ENCODE results near the gene C3orf38. TPM values are rescaled to one million over a fixed set of nuclear protein-coding genes. Genes with fewer than 3 reads are reported as not detected.
A peak's percentile ranks its signal among the peaks of the same experiment; 100 is the strongest.
"Not testable (repeated sequence)": the region's sequence is repeated elsewhere in the genome, so short reads cannot be mapped to it uniquely, and the experiment has no call there.

C3orf38 gene
- total RNA-seq, 5 donors from 2014 or later (not counting 1 experiment from before 2014, with no cell fraction given): 26.0 to 39.3 (median 26.8) TPM

GRCh38 chr3:88114878-88115549, 34.7 kb upstream of the C3orf38 start:
- Histone ChIP-seq H3K4me3 (ENCODE audit: control insufficient read depth in 1 of 2, extremely low read depth in 1 of 2, low read length in 1 of 2) (no peak overlapping the region), H3K27ac (ENCODE audit: low read length) (no peak overlapping the region), H3K36me3 (ENCODE audit: control insufficient read depth in 2 of 2, extremely low read depth in 1 of 2, insufficient read depth in 1 of 2, low read length in 1 of 2) (peaks cover 0 to 10% of the 10 kb centered on the region in 2 donors), H3K27me3 (replicated peaks in 1 of 2; ENCODE audit: control insufficient read depth in 2 of 2, extremely low read depth in 1 of 2, insufficient read depth in 2 of 2, low read length in 1 of 2) (no peaks in the 10 kb centered on the region), H3K4me1 (ENCODE audit: control insufficient read depth in 1 of 2, extremely low read depth in 1 of 2, insufficient read depth in 2 of 2, low read length in 2 of 2) (no peaks in the 10 kb centered on the region), H3K9me3 (peaks cover 5% of the 10 kb centered on the region)
- POLR2A ChIA-PET: interaction anchor here in 1 of 2 donors (1.2 kb wide), 1 partner anchor 14 kb away, joined by 6 read pairs; no protein-coding TSS in a partner anchor
- CTCF ChIA-PET: interaction anchor here (0.5 to 1.8 kb wide), 6 partner anchors 15 to 867 kb away, joined by 3 to 6 read pairs (median 3); partner anchors contain the start of genes CGGBP1 (in 1 of the 2) and ZNF654 (in 1 of the 2)
- no peak for ATAC-seq (replicated peaks in 1 of 4)
- no peak for DNase-seq
- no CpG with 5 or more reads among the region's 3 CpGs for WGBS (ENCODE audit: insufficient coverage)
- Mint-ChIP-seq H3K4me1 (peaks cover 15 to 34% (median 24%) of the 10 kb centered on the region in 3 donors), H3K9me3 (peaks cover 0 to 4% (median 0%) of the 10 kb centered on the region in 3 donors), H3K27ac (no peak overlapping the region), H3K27me3 (no peaks in the 10 kb centered on the region), H3K36me3 (peaks cover 37% of the 10 kb centered on the region), H3K4me3 (no peak overlapping the region)

GRCh38 chr3:88117683-88118082, 32.1 kb upstream of the C3orf38 start:
- no peak for ATAC-seq (replicated peaks in 1 of 4)
- Histone ChIP-seq H3K9me3 (peaks cover 5% of the 10 kb centered on the region), H3K4me1 (ENCODE audit: control insufficient read depth in 1 of 2, extremely low read depth in 1 of 2, insufficient read depth in 2 of 2, low read length in 2 of 2) (no peaks in the 10 kb centered on the region), H3K27ac (ENCODE audit: low read length) (no peak overlapping the region), H3K27me3 (replicated peaks in 1 of 2; ENCODE audit: control insufficient read depth in 2 of 2, extremely low read depth in 1 of 2, insufficient read depth in 2 of 2, low read length in 1 of 2) (no peaks in the 10 kb centered on the region), H3K36me3 (ENCODE audit: control insufficient read depth in 2 of 2, extremely low read depth in 1 of 2, insufficient read depth in 1 of 2, low read length in 1 of 2) (peaks cover 0 to 16% of the 10 kb centered on the region in 2 donors), H3K4me3 (ENCODE audit: control insufficient read depth in 1 of 2, extremely low read depth in 1 of 2, low read length in 1 of 2) (no peak overlapping the region)
- CTCF ChIA-PET: no interaction called here
- Mint-ChIP-seq H3K27me3 (no peaks in the 10 kb centered on the region), H3K36me3 (peaks cover 44% of the 10 kb centered on the region), H3K4me3 (no peak overlapping the region), H3K4me1 (peaks cover 21 to 39% (median 24%) of the 10 kb centered on the region in 3 donors), H3K27ac (no peak overlapping the region), H3K9me3 (peaks cover 0 to 4% (median 0%) of the 10 kb centered on the region in 3 donors)
- no peak for DNase-seq
- WGBS (ENCODE audit: insufficient coverage): no CpG with 5 or more reads among the region's 1 CpG
- POLR2A ChIA-PET: no interaction called here

DNA sequence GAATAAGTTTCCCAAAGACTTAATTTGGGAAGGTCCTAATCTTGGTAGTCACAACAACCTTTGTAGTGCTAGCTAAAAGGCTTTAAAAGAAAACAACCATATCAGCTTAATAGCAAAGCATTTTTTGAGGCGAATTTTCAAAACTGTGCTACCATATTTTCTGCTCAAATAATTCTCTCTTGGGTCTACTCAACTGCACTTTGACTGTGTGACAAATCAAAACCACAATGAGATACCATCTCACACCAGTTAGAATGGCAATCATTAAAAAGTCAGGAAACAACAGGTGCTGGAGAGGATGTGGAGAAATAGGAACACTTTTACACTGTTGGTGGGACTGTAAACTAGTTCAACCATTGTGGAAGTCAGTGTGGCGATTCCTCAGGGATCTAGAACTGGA, 31.2 kb upstream of the C3orf38 start:
- H3K27ac Mint-ChIP-seq; POLR2A ChIA-PET; H3K27ac ChIP-seq (ENCODE audit: low read length); DNase-seq; H3K4me1 ChIP-seq (ENCODE audit: control insufficient read depth in 1 of 2, extremely low read depth in 1 of 2, insufficient read depth in 2 of 2, low read length in 2 of 2); H3K4me3 Mint-ChIP-seq; H3K9me3 Mint-ChIP-seq; ATAC-seq (replicated peaks in 1 of 4); H3K27me3 ChIP-seq (replicated peaks in 1 of 2; ENCODE audit: control insufficient read depth in 2 of 2, extremely low read depth in 1 of 2, insufficient read depth in 2 of 2, low read length in 1 of 2); H3K4me3 ChIP-seq (ENCODE audit: control insufficient read depth in 1 of 2, extremely low read depth in 1 of 2, low read length in 1 of 2); H3K27me3 Mint-ChIP-seq; CTCF ChIA-PET; H3K9me3 ChIP-seq: not testable (repeated sequence)
- Mint-ChIP-seq H3K4me1 (peaks cover 15 to 35% (median 16%) of the 10 kb centered on the region in 3 donors), H3K36me3 (peaks cover 44% of the 10 kb centered on the region)
- no CpG with 5 or more reads among the region's 2 CpGs for WGBS (ENCODE audit: insufficient coverage)
- H3K36me3 ChIP-seq (ENCODE audit: control insufficient read depth in 2 of 2, extremely low read depth in 1 of 2, insufficient read depth in 1 of 2, low read length in 1 of 2): peaks cover 0 to 16% of the 10 kb centered on the region in 2 donors

GRCh38 chr3:88123526-88123925, 26.2 kb upstream of the C3orf38 start:
- Histone ChIP-seq H3K4me1 (ENCODE audit: control insufficient read depth in 1 of 2, extremely low read depth in 1 of 2, insufficient read depth in 2 of 2, low read length in 2 of 2) (no peaks in the 10 kb centered on the region), H3K9me3 (peaks cover 1% of the 10 kb centered on the region), H3K27ac (ENCODE audit: low read length) (no peak overlapping the region), H3K4me3 (ENCODE audit: control insufficient read depth in 1 of 2, extremely low read depth in 1 of 2, low read length in 1 of 2) (no peak overlapping the region), H3K27me3 (replicated peaks in 1 of 2; ENCODE audit: control insufficient read depth in 2 of 2, extremely low read depth in 1 of 2, insufficient read depth in 2 of 2, low read length in 1 of 2) (no peaks in the 10 kb centered on the region), H3K36me3 (ENCODE audit: control insufficient read depth in 2 of 2, extremely low read depth in 1 of 2, insufficient read depth in 1 of 2, low read length in 1 of 2) (peaks cover 0 to 6% of the 10 kb centered on the region in 2 donors)
- CTCF ChIA-PET: interaction anchor here (0.6 to 1.9 kb wide), 4 partner anchors 9 to 64 kb away, joined by 3 to 10 read pairs (median 4); partner anchors contain the start of gene ZNF654 (in 1 of the 2)
- no peaks in the 10 kb centered on the region for H3K27me3 Mint-ChIP-seq
- H3K36me3 Mint-ChIP-seq: peaks cover 20% of the 10 kb centered on the region
- POLR2A ChIA-PET: no interaction called here
- no peak overlapping the region for H3K27ac Mint-ChIP-seq
- H3K9me3 Mint-ChIP-seq: no peaks in the 10 kb centered on the region
- no CpG with 5 or more reads among the region's 1 CpG for WGBS (ENCODE audit: insufficient coverage)
- H3K4me1 Mint-ChIP-seq: peaks cover 9 to 13% (median 11%) of the 10 kb centered on the region in 3 donors
- DNase-seq (no peak), ATAC-seq (replicated peaks in 1 of 4) (no peak)
- H3K4me3 Mint-ChIP-seq: no peak overlapping the region

DNA sequence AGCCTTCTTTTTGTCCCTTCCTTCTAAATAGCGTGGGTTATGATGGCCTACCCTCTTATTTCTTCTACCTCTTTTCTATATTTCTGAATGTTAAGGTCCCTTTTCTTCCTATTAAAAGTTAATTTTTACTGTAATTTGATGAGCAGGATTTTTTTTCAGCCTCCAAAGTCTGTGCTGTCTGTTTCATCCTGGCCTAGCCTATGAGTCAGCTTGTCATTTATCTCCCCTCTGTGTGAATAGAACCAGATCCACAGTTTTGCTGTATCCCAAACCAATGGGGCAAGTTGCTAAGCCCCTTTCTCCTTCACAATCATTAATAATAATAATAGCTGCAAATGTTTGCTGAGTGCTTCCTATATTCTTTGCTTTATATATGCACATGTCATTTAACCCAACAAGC, 18.1 kb upstream of the C3orf38 start:
- Mint-ChIP-seq H3K9me3 (no peaks in the 10 kb centered on the region), H3K27ac (no peak overlapping the region), H3K27me3 (no peaks in the 10 kb centered on the region), H3K4me3 (no peak overlapping the region), H3K36me3 (peaks cover 27% of the 10 kb centered on the region), H3K4me1 (peaks cover 0 to 2% (median 0%) of the 10 kb centered on the region in 3 donors)
- ChIA-PET POLR2A (interaction anchor here in 1 of 2 donors (0.6 kb wide), 1 partner anchor 221 kb away, joined by 3 read pairs; no protein-coding TSS in a partner anchor), CTCF (interaction anchor here in 1 of 2 donors (1.2 to 1.6 kb wide), 2 partner anchors 8 to 18 kb away, joined by 3 to 5 read pairs; no protein-coding TSS in a partner anchor)
- H3K27ac ChIP-seq (ENCODE audit: low read length): no peak overlapping the region
- no peaks in the 10 kb centered on the region for H3K9me3 ChIP-seq
- peaks cover 0 to 13% of the 10 kb centered on the region in 2 donors for H3K36me3 ChIP-seq (ENCODE audit: control insufficient read depth in 2 of 2, extremely low read depth in 1 of 2, insufficient read depth in 1 of 2, low read length in 1 of 2)
- H3K4me1 ChIP-seq (ENCODE audit: control insufficient read depth in 1 of 2, extremely low read depth in 1 of 2, insufficient read depth in 2 of 2, low read length in 2 of 2): no peaks in the 10 kb centered on the region
- WGBS (ENCODE audit: insufficient coverage): no CpG with 5 or more reads among the region's 1 CpG
- no peaks in the 10 kb centered on the region for H3K27me3 ChIP-seq (replicated peaks in 1 of 2; ENCODE audit: control insufficient read depth in 2 of 2, extremely low read depth in 1 of 2, insufficient read depth in 2 of 2, low read length in 1 of 2)
- no peak for ATAC-seq (replicated peaks in 1 of 4)
- no peak for DNase-seq
- no peak overlapping the region for H3K4me3 ChIP-seq (ENCODE audit: control insufficient read depth in 1 of 2, extremely low read depth in 1 of 2, low read length in 1 of 2)

DNA sequence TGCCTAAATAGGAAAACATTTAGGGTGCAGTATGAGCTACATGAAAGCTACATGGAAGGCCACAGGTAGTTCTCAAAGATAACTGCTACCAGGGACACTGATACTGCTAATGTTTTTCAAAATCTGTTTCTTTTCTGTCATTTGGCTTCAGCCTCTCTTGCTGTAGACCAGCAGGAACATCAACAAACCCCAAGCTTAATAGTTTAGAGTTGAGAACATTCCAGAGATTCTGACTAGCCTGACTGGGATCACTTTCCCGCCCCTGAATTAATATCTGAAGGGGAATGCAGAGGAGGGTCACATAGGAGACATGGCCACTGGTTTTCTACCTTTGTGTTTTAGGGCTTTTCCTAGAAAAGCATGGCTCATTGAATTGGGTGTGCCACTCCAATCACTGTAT, 16.9 kb upstream of the C3orf38 start:
- ChIA-PET CTCF (interaction anchor here in 1 of 2 donors (1.2 to 1.6 kb wide), 2 partner anchors 9 to 20 kb away, joined by 3 to 5 read pairs; no protein-coding TSS in a partner anchor), POLR2A (no interaction called here)
- Histone ChIP-seq H3K4me1 (ENCODE audit: control insufficient read depth in 1 of 2, extremely low read depth in 1 of 2, insufficient read depth in 2 of 2, low read length in 2 of 2) (no peaks in the 10 kb centered on the region), H3K4me3 (ENCODE audit: control insufficient read depth in 1 of 2, extremely low read depth in 1 of 2, low read length in 1 of 2) (no peak overlapping the region), H3K27me3 (replicated peaks in 1 of 2; ENCODE audit: control insufficient read depth in 2 of 2, extremely low read depth in 1 of 2, insufficient read depth in 2 of 2, low read length in 1 of 2) (no peaks in the 10 kb centered on the region), H3K27ac (ENCODE audit: low read length) (no peak overlapping the region), H3K9me3 (no peaks in the 10 kb centered on the region), H3K36me3 (ENCODE audit: control insufficient read depth in 2 of 2, extremely low read depth in 1 of 2, insufficient read depth in 1 of 2, low read length in 1 of 2) (peaks cover 0 to 13% of the 10 kb centered on the region in 2 donors)
- H3K4me1 Mint-ChIP-seq: no peaks in the 10 kb centered on the region
- H3K36me3 Mint-ChIP-seq: peaks cover 22% of the 10 kb centered on the region
- no peak for DNase-seq
- WGBS (ENCODE audit: insufficient coverage): 100% methylated on average over 1 of the region's 1 CpG
- H3K27me3 Mint-ChIP-seq: no peaks in the 10 kb centered on the region
- H3K9me3 Mint-ChIP-seq: no peaks in the 10 kb centered on the region
- no peak for ATAC-seq (replicated peaks in 1 of 4)
- peak overlapping the region in 1 of 2 donors; percentile 22 for H3K27ac Mint-ChIP-seq
- H3K4me3 Mint-ChIP-seq: no peak overlapping the region
